Amniotic epithelial cell (primary cell): ENCODE results near the gene ZFHX3.

Experiments used
- DNase-seq: peaks from one replicate; pipeline ENCODE4 v3.0.0-alpha.2; 2010; ENCODE audit warnings: low read depth

Gene ZFHX3

GRCh38 chr16:73037331-73037745, 10.6 kb downstream of the ZFHX3 start:
- no peak for DNase-seq

GRCh38 chr16:73036074-73036826, 11.7 kb downstream of the ZFHX3 start:
- DNase-seq: no peak

GRCh38 chr16:73034374-73034773, 13.6 kb downstream of the ZFHX3 start:
- no peak for DNase-seq

GRCh38 chr16:73033271-73033998, 14.5 kb downstream of the ZFHX3 start:
- no peak for DNase-seq

GRCh38 chr16:73032541-73033270, 15.2 kb downstream of the ZFHX3 start:
- DNase-seq: no peak

GRCh38 chr16:73031984-73032383, 15.9 kb downstream of the ZFHX3 start:
- no peak for DNase-seq

GRCh38 chr16:73031155-73031866, 16.6 kb downstream of the ZFHX3 start:
- no peak for DNase-seq

GRCh38 chr16:73028721-73029361, 19.1 kb downstream of the ZFHX3 start:
- DNase-seq: no peak

GRCh38 chr16:73028263-73028662, 19.7 kb downstream of the ZFHX3 start:
- no peak for DNase-seq

- no peak for DNase-seq
Observed at GRCh38 chr16:73027685-73028111, 20.2 kb downstream of the ZFHX3 start.

GRCh38 chr16:73026754-73027684, 20.9 kb downstream of the ZFHX3 start:
- DNase-seq: no peak

GRCh38 chr16:73025856-73026210, 22.1 kb downstream of the ZFHX3 start:
- DNase-seq: no peak

GRCh38 chr16:73025151-73025855, 22.6 kb downstream of the ZFHX3 start:
- DNase-seq: peak; percentile 58

GRCh38 chr16:73024571-73025105, 23.3 kb downstream of the ZFHX3 start:
- DNase-seq: no peak

GRCh38 chr16:73023752-73024570, 24.0 kb downstream of the ZFHX3 start:
- no peak for DNase-seq

GRCh38 chr16:73023320-73023719, 24.6 kb downstream of the ZFHX3 start:
- DNase-seq: no peak

- no peak for DNase-seq
Observed at GRCh38 chr16:73022534-73022933, 25.4 kb downstream of the ZFHX3 start.

- DNase-seq: no peak
Observed at GRCh38 chr16:73021866-73022495, 25.9 kb downstream of the ZFHX3 start.
